ENCODE measurements around the gene RFPL2.

The RFPL2 gene

GRCh38 chr22:32211011-32211410, 6.1 kb upstream of the RFPL2 start:
- Histone ChIP-seq H3K4me1 (ENCODE audit: insufficient read depth, low read length) (no peaks in the 10 kb centered on the region), H3K79me2 (ENCODE audit: insufficient read depth, low read length) (no peaks in the 10 kb centered on the region), H3K9me3 (ENCODE audit: insufficient read depth, low read length, severe bottlenecking) (no peaks in the 10 kb centered on the region), H3K9ac (ENCODE audit: low read depth, low read length) (no peak overlapping the region), H2AFZ (ENCODE audit: low read depth, low read length) (no peak overlapping the region), H3K27me3 (ENCODE audit: insufficient read depth, low read length, poor library complexity) (peaks cover 2% of the 10 kb centered on the region), H3K27ac (ENCODE audit: low read length) (no peak overlapping the region), H3K4me2 (ENCODE audit: insufficient read depth, low read length) (no peak overlapping the region), H4K20me1 (ENCODE audit: insufficient read depth, low read length) (0 out of 2 replicates have a peak, but pooled peaks cover 4% of the 10 kb centered on the region), H3K4me3 (ENCODE audit: low read depth in 1 of 2, low read length in 2 of 2) (no peak overlapping the region), H3K36me3 (ENCODE audit: insufficient read depth, low read length) (no peaks in the 10 kb centered on the region)
- no peak for TF ChIP-seq EZH2 (IDR thresholded peaks at IDR 0.05; ENCODE audit: borderline replicate concordance, low read depth, low read length, severe bottlenecking)
- TF ChIP-seq CTCF (IDR thresholded peaks at IDR 0.05; ENCODE audit: borderline replicate concordance, extremely low read depth, low read length, poor library complexity, severe bottlenecking) = no peak
- DNase-seq (no peak), ATAC-seq (ENCODE audit: insufficient read depth, low read depth) (no peak)

- Histone ChIP-seq H3K79me2 (ENCODE audit: insufficient read depth, low read length) (no peaks in the 10 kb centered on the region), H3K9ac (ENCODE audit: low read depth, low read length) (no peak overlapping the region), H3K4me3 (ENCODE audit: low read depth in 1 of 2, low read length in 2 of 2) (no peak overlapping the region), H3K27me3 (ENCODE audit: insufficient read depth, low read length, poor library complexity) (no peaks in the 10 kb centered on the region), H3K9me3 (ENCODE audit: insufficient read depth, low read length, severe bottlenecking) (no peaks in the 10 kb centered on the region), H3K4me1 (ENCODE audit: insufficient read depth, low read length) (no peaks in the 10 kb centered on the region), H2AFZ (ENCODE audit: low read depth, low read length) (no peak overlapping the region), H4K20me1 (ENCODE audit: insufficient read depth, low read length) (0 out of 2 replicates have a peak, but pooled peaks cover 4% of the 10 kb centered on the region), H3K36me3 (ENCODE audit: insufficient read depth, low read length) (no peaks in the 10 kb centered on the region), H3K4me2 (ENCODE audit: insufficient read depth, low read length) (no peak overlapping the region), H3K27ac (ENCODE audit: low read length) (no peak overlapping the region)
- DNase-seq (no peak), ATAC-seq (ENCODE audit: insufficient read depth, low read depth) (no peak)
- TF ChIP-seq EZH2 (IDR thresholded peaks at IDR 0.05; ENCODE audit: borderline replicate concordance, low read depth, low read length, severe bottlenecking) (no peak), CTCF (IDR thresholded peaks at IDR 0.05; ENCODE audit: borderline replicate concordance, extremely low read depth, low read length, poor library complexity, severe bottlenecking) (no peak)
These were observed 3.8 kb upstream of the RFPL2 start for GRCh38 chr22:32208681-32209080.

- H3K27ac ChIP-seq (ENCODE audit: low read length) = no peak overlapping the region
- no peaks in the 10 kb centered on the region for H3K27me3 ChIP-seq (ENCODE audit: insufficient read depth, low read length, poor library complexity)
- no peaks in the 10 kb centered on the region for H3K36me3 ChIP-seq (ENCODE audit: insufficient read depth, low read length)
- TF ChIP-seq CTCF (IDR thresholded peaks at IDR 0.05; ENCODE audit: borderline replicate concordance, extremely low read depth, low read length, poor library complexity, severe bottlenecking) = no peak
- no peak for TF ChIP-seq EZH2 (IDR thresholded peaks at IDR 0.05; ENCODE audit: borderline replicate concordance, low read depth, low read length, severe bottlenecking)
- DNase-seq = no peak
- H4K20me1 ChIP-seq (ENCODE audit: insufficient read depth, low read length) = 0 out of 2 replicates have a peak, but pooled peaks cover 4% of the 10 kb centered on the region
- H3K9ac ChIP-seq (ENCODE audit: low read depth, low read length) = no peak overlapping the region
- H3K9me3 ChIP-seq (ENCODE audit: insufficient read depth, low read length, severe bottlenecking) = no peaks in the 10 kb centered on the region
- no peaks in the 10 kb centered on the region for H3K4me1 ChIP-seq (ENCODE audit: insufficient read depth, low read length)
- no peak overlapping the region for H2AFZ ChIP-seq (ENCODE audit: low read depth, low read length)
- no peak overlapping the region for H3K4me3 ChIP-seq (ENCODE audit: low read depth in 1 of 2, low read length in 2 of 2)
- ATAC-seq (ENCODE audit: insufficient read depth, low read depth) = no peak
- H3K79me2 ChIP-seq (ENCODE audit: insufficient read depth, low read length) = no peaks in the 10 kb centered on the region
- H3K4me2 ChIP-seq (ENCODE audit: insufficient read depth, low read length) = no peak overlapping the region
These were observed 3.2 kb upstream of the RFPL2 start for GRCh38 chr22:32207971-32208480.

Data from DND-41 (cell line).